MCF 10A (cell line): ENCODE data around the gene FARP1. TPM values are rescaled to one million over a fixed set of nuclear protein-coding genes. Genes with fewer than 3 reads are reported as not detected.

Source experiments
- BruUV-seq: library from RNA; stranded (reverse); fragments of 400-500 nt; replicated peaks from 2 replicates; lab custom pipeline; 2021; lab: Mats Ljungman, UMichigan
- CTCF ChIA-PET: fragments of 300-600 bp; sonication (Branson Sonifier 250); formaldehyde crosslinking; extraction: SDS; loops from one replicate; lab custom pipeline; 2021; ENCODE audit warnings: antibody characterized with exemption, inconsistent platforms; lab: Yijun Ruan, JAX
- POLR2A ChIA-PET: fragments of 300-600, 350-650 bp; sonication (Branson Sonifier 250); formaldehyde crosslinking; extraction: SDS; loops from one replicate; lab custom pipeline; 2020; ENCODE audit warnings: antibody characterized with exemption, inconsistent platforms; lab: Yijun Ruan, JAX
- DNase-seq: peaks from one replicate; pipeline ENCODE4 v3.0.0-alpha.2; 2018; ENCODE audit not compliant: unreplicated experiment
- H3K27ac Mint-ChIP-seq: one replicate; pipeline ENCODE4 v1.8.0; 2022; ENCODE audit warnings: mild to moderate bottlenecking, low read depth, mixed read lengths; ENCODE audit not compliant: unreplicated experiment
- H3K27me3 Mint-ChIP-seq: one replicate; pipeline ENCODE4 v1.8.0; 2022; ENCODE audit warnings: mixed read lengths; ENCODE audit not compliant: insufficient read depth, unreplicated experiment
- H3K36me3 Mint-ChIP-seq: one replicate; pipeline ENCODE4 v1.8.0; 2022; ENCODE audit warnings: mild to moderate bottlenecking, moderate library complexity, mixed read lengths; ENCODE audit not compliant: insufficient read depth, unreplicated experiment
- H3K4me1 Mint-ChIP-seq: one replicate; pipeline ENCODE4 v1.8.0; 2022; ENCODE audit warnings: mixed read lengths; ENCODE audit not compliant: insufficient read depth, unreplicated experiment
- H3K4me3 Mint-ChIP-seq: one replicate; pipeline ENCODE4 v1.8.0; 2022; ENCODE audit warnings: mild to moderate bottlenecking, moderate library complexity, mixed read lengths; ENCODE audit not compliant: unreplicated experiment
- H3K9me3 Mint-ChIP-seq: one replicate; pipeline ENCODE4 v1.8.0; 2022; ENCODE audit warnings: mixed read lengths; ENCODE audit not compliant: unreplicated experiment
- CTCF ChIP-seq: fragments of 200-600 bp; IDR thresholded peaks from one replicate; pipeline ENCODE4 v1.8.0; 2022; ENCODE audit warnings: antibody characterized with exemption, mild to moderate bottlenecking; ENCODE audit not compliant: unreplicated experiment
- intact Hi-C: fragments of 100-400 bp; cut with micrococcal nuclease; formaldehyde crosslinking; loops from 2 replicates; pipeline ENCODE4 v1.14.1; 2022
- total RNA-seq: library from RNA; stranded (reverse); gene quantifications from 2 replicates; pipeline ENCODE4 v1.2.3, GENCODE V29; 2022

FARP1 gene
- total RNA-seq, 1 experiment from 2014 or later = 30.1 TPM

- Mint-ChIP-seq H3K27me3 (no peaks in the 10 kb centered on the region), H3K4me3 (no peak overlapping the region), H3K27ac (no peak overlapping the region), H3K4me1 (no peaks in the 10 kb centered on the region), H3K9me3 (peaks cover 10% of the 10 kb centered on the region), H3K36me3 (no peaks in the 10 kb centered on the region)
- intact Hi-C loops = no loop called here
- DNase-seq = no peak
- no TSS peak for BruUV-seq
- TF ChIP-seq CTCF = no peak
- CTCF ChIA-PET = no interaction called here
- POLR2A ChIA-PET = no interaction called here
Measured at GRCh38 chr13:98097749-98098148, 45.1 kb upstream of the FARP1 start.

- no peak for TF ChIP-seq CTCF
- no peaks in the 10 kb centered on the region for H3K4me1 Mint-ChIP-seq
- peaks cover 3% of the 10 kb centered on the region for H3K9me3 Mint-ChIP-seq
- ChIA-PET POLR2A (no interaction called here), CTCF (no interaction called here)
- intact Hi-C loops = no loop called here
- no peak for DNase-seq
- H3K27me3 Mint-ChIP-seq = no peaks in the 10 kb centered on the region
- H3K4me3 Mint-ChIP-seq = no peak overlapping the region
- BruUV-seq = no TSS peak
- no peaks in the 10 kb centered on the region for H3K36me3 Mint-ChIP-seq
- no peak overlapping the region for H3K27ac Mint-ChIP-seq
Measured at GRCh38 chr13:98098516-98098915, 44.4 kb upstream of the FARP1 start.

- TF ChIP-seq CTCF = no peak
- Mint-ChIP-seq H3K27me3 (no peaks in the 10 kb centered on the region), H3K36me3 (no peaks in the 10 kb centered on the region), H3K27ac (no peak overlapping the region), H3K4me3 (no peak overlapping the region), H3K9me3 (no peaks in the 10 kb centered on the region), H3K4me1 (no peaks in the 10 kb centered on the region)
- CTCF ChIA-PET = no interaction called here
- no TSS peak for BruUV-seq
- POLR2A ChIA-PET = no interaction called here
- DNase-seq = no peak
- intact Hi-C loops = no loop called here
Measured at GRCh38 chr13:98099627-98100026, 43.3 kb upstream of the FARP1 start.

GRCh38 chr13:98100481-98100880 lies 42.4 kb upstream of the FARP1 start:
- Mint-ChIP-seq H3K9me3 (peaks cover 1% of the 10 kb centered on the region), H3K27me3 (no peaks in the 10 kb centered on the region), H3K36me3 (no peaks in the 10 kb centered on the region), H3K4me1 (no peaks in the 10 kb centered on the region), H3K27ac (no peak overlapping the region), H3K4me3 (no peak overlapping the region)
- CTCF ChIA-PET = no interaction called here
- BruUV-seq = no TSS peak
- intact Hi-C loops = no loop called here
- no peak for TF ChIP-seq CTCF
- no peak for DNase-seq
- POLR2A ChIA-PET = no interaction called here
